Measurements from ENCODE around the gene XYLT1. TPM values are rescaled to one million over a fixed set of nuclear protein-coding genes. Genes with fewer than 3 reads are reported as not detected.

XYLT1 gene
- total RNA-seq, 1 experiment from 2014 or later, result 14.5 TPM

DNA sequence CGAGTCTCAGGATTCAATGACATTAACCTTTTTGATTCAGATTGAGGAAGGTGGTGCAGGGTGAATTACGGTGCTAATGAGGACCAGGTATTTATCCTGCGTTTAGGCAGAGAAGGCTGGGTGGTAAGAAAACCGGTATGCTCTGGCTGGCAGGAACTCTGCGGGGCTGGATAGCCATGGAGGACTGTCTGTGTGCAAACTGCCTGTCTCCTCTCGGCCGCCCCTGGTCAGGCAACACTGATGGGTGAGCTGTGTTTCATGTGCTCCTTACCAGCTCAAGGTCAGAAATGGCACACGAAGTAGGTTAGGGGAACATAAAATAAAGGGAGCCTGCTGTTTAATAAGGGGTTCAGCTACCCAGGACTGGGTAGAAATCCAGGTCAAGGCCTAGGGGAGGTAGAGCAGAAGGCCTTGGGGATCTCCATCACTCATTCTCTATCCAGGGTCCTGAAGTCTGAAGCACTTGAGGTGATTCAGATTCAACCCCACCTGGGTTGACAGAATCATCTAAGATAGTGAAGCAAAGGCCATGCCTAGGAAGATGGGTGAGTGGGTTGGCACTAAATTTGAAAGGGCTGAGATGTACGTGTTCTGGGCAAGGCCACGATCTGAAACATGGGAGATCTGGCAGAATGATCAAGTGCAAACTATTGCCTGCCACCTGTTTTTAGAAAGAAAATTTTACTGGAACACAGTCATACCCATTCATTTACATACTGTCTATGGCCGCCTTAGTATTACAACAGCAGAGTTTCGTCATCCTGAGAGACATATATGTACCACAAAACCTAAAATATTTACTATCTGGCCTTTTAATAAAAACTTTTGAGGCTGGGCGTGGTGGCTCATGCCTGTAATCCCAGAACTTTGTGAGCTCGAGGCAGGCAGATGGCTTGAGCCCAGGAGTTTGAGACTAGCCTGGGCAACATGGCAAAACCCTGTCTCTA, 292.5 kb downstream of the XYLT1 start:
- Histone ChIP-seq H3K18ac (ENCODE audit: insufficient read length, low read depth, low read length) (no peak overlapping the region), H4K20me1 (ENCODE audit: control insufficient read depth, insufficient read depth, insufficient read length) (no peaks in the 10 kb centered on the region), H3K23me2 (ENCODE audit: insufficient read length, low read depth, low read length, poor library complexity, severe bottlenecking) (no peaks in the 10 kb centered on the region), H3K9me3 (ENCODE audit: control insufficient read depth, low read depth, low read length) (no peaks in the 10 kb centered on the region), H3K14ac (ENCODE audit: insufficient read depth, low read length) (no peak overlapping the region), H3K79me1 (ENCODE audit: insufficient read depth, low read depth, low read length, poor library complexity, severe bottlenecking) (no peaks in the 10 kb centered on the region), H4K8ac (replicated peaks; ENCODE audit: insufficient read length, low read depth, low read length) (no peak overlapping the region), H4K91ac (ENCODE audit: insufficient read length, low read depth, low read length) (no peak overlapping the region), H3K23ac (ENCODE audit: insufficient read length, low read depth, low read length) (no peak overlapping the region), H2BK15ac (ENCODE audit: low read depth, low read length) (no peak overlapping the region), H2AFZ (ENCODE audit: low read length) (no peak overlapping the region), H3K79me2 (ENCODE audit: insufficient read depth, low read length) (no peaks in the 10 kb centered on the region), H2BK12ac (ENCODE audit: insufficient read length, low read depth, low read length) (no peak overlapping the region), H2BK5ac (ENCODE audit: insufficient read length, low read length) (no peak overlapping the region), H2BK20ac (ENCODE audit: low read depth, low read length, poor library complexity, severe bottlenecking) (no peak overlapping the region), H3K4me2 (ENCODE audit: insufficient read depth, insufficient read length, low read length) (no peak overlapping the region), H3K56ac (ENCODE audit: insufficient read length, low read depth, low read length) (no peak overlapping the region), H2AK5ac (ENCODE audit: insufficient read length, low read length) (no peak overlapping the region), H3K27ac (ENCODE audit: insufficient read length, low read depth, low read length) (no peak overlapping the region), H3K4ac (ENCODE audit: low read depth, low read length) (no peak overlapping the region), H2BK120ac (ENCODE audit: low read depth, low read length, poor library complexity, severe bottlenecking) (no peak overlapping the region), H3K9ac (ENCODE audit: extremely low read depth, insufficient read length, low read length) (no peak overlapping the region), H3T11ph (ENCODE audit: low read length) (no peak overlapping the region), H3K27me3 (ENCODE audit: insufficient read depth, low read length) (no peaks in the 10 kb centered on the region), H3K4me1 (ENCODE audit: insufficient read depth, low read length) (no peaks in the 10 kb centered on the region; the same call in 1 of the 2 replicates), H4K5ac (ENCODE audit: insufficient read length, low read depth, low read length) (no peak overlapping the region)
- no peak overlapping the region for H3K27ac Mint-ChIP-seq
- no peak overlapping the region for H3K4me3 Mint-ChIP-seq
- H3K27me3 Mint-ChIP-seq (ENCODE audit: low read depth), result no peaks in the 10 kb centered on the region
- no CpG with 5 or more reads among the region's 14 CpGs for WGBS (ENCODE audit: extremely low coverage, insufficient read length, low lambda C conversion rate)
- H3K4me1 Mint-ChIP-seq, result peaks cover 4 to 5% of the 10 kb centered on the region in 2 experiments; a peak in 1 of 4 replicates
- no peaks in the 10 kb centered on the region; a peak in 3 of 7 replicates for H3K36me3 Mint-ChIP-seq (ENCODE audit: insufficient read depth in 1 of 3, low read depth in 3 of 3)
- no peaks in the 10 kb centered on the region for H3K9me3 Mint-ChIP-seq
- no peak for DNase-seq
- TF ChIP-seq CTCF (conservative IDR thresholded peaks at IDR 0.05), result no peak

All from H9 (cell line).